Neural cell (in vitro differentiated cells): ENCODE results near the gene TSEN15. TPM values are rescaled to one million over a fixed set of nuclear protein-coding genes. Genes with fewer than 3 reads are reported as not detected.
A peak's percentile ranks its signal among the peaks of the same experiment; 100 is the strongest.

Experiments used
- H2AFZ ChIP-seq: fragments of 200-600, 300-800 bp; sonication (generic), shearing (Covaris generic); 2 replicates; pipeline ENCODE4 v1.6.0; 2014; ENCODE audit warnings: low read depth, mild to moderate bottlenecking, antibody characterized with exemption, low read length, moderate library complexity
- H3F3A ChIP-seq: fragments of 200-600 bp; shearing (Covaris generic); 2 replicates; pipeline ENCODE4 v1.6.1; 2016; ENCODE audit warnings: mild to moderate bottlenecking, moderate library complexity, mixed read lengths, antibody characterized with exemption, low read length; ENCODE audit not compliant: insufficient read depth, poor library complexity, severe bottlenecking
- H3K27ac ChIP-seq: fragments of 200-600, 300-800 bp; sonication (generic), shearing (Covaris generic); 2 replicates; pipeline ENCODE4 v1.5.1; 2014; ENCODE audit warnings: mild to moderate bottlenecking, low read length, moderate library complexity
- H3K27me3 ChIP-seq: fragments of 300-800, 200-600 bp; sonication (generic), shearing (Covaris generic); 2 replicates; pipeline ENCODE4 v1.6.0; 2014; ENCODE audit warnings: mild to moderate bottlenecking, low read depth, low read length, moderate library complexity; ENCODE audit not compliant: insufficient read depth
- H3K36me3 ChIP-seq: fragments of 300-800, 200-600 bp; sonication (generic), shearing (Covaris generic); 2 replicates; pipeline ENCODE4 v1.5.1; 2014; ENCODE audit warnings: mild to moderate bottlenecking, antibody characterized with exemption, low read length, moderate library complexity; ENCODE audit not compliant: insufficient read depth
- H3K4me2 ChIP-seq: fragments of 300-800, 200-600 bp; sonication (generic), shearing (Covaris generic); 2 replicates; pipeline ENCODE4 v1.6.0; 2014; ENCODE audit warnings: mild to moderate bottlenecking, low read length
- H3K4me3 ChIP-seq: fragments of 300-800, 200-600 bp; sonication (generic), shearing (Covaris generic); 2 replicates; pipeline ENCODE4 v1.5.1; 2014; ENCODE audit warnings: mild to moderate bottlenecking, low read length, moderate library complexity
- H3K79me2 ChIP-seq: fragments of 200-600 bp; shearing (Covaris generic); replicated peaks from 2 replicates; pipeline ENCODE4 v1.6.0; 2014; ENCODE audit warnings: mild to moderate bottlenecking, low read length, moderate library complexity; ENCODE audit not compliant: insufficient read depth
- H3K9ac ChIP-seq: fragments of 300-800, 200-600 bp; sonication (generic), shearing (Covaris generic); 2 replicates; pipeline ENCODE4 v1.6.1; 2016; ENCODE audit warnings: mild to moderate bottlenecking, low read length, mixed read lengths
- H3K9me2 ChIP-seq: fragments of 200-600 bp; shearing (Covaris generic); 2 replicates; pipeline ENCODE4 v1.6.1; 2016; ENCODE audit warnings: mild to moderate bottlenecking, low read length, mixed read lengths; ENCODE audit not compliant: insufficient read depth
- H3K9me3 ChIP-seq: fragments of 200-600, 300-800 bp; sonication (generic), shearing (Covaris generic); 2 replicates; pipeline ENCODE4 v1.6.1; 2016; ENCODE audit warnings: mild to moderate bottlenecking, mixed run types, low read length, moderate library complexity, mixed read lengths
- H4K20me1 ChIP-seq: fragments of 200-600 bp; shearing (Covaris generic); 2 replicates; pipeline ENCODE4 v1.6.1; 2016; ENCODE audit warnings: mild to moderate bottlenecking, mixed run types; ENCODE audit not compliant: insufficient read depth
- CTCF ChIP-seq: fragments of 450-650 bp; IDR thresholded peaks from 2 replicates; pipeline ENCODE4 v1.5.1; 2014; ENCODE audit warnings: antibody characterized with exemption, mild to moderate bottlenecking, moderate library complexity; ENCODE audit not compliant: poor library complexity, severe bottlenecking
- EP300 ChIP-seq: fragments of 450-650 bp; conservative IDR thresholded peaks from 2 replicates; pipeline ENCODE4 v1.6.1; 2014; ENCODE audit warnings: antibody characterized with exemption, mild to moderate bottlenecking, moderate library complexity; ENCODE audit not compliant: poor library complexity, severe bottlenecking
- EZH2 ChIP-seq: fragments of 200-600, 300-800 bp; shearing (Covaris generic), sonication (generic); IDR thresholded peaks from 2 replicates; pipeline ENCODE4 v1.6.1; 2014; ENCODE audit warnings: antibody characterized with exemption, low read length, borderline replicate concordance, mild to moderate bottlenecking; ENCODE audit not compliant: insufficient read depth, poor library complexity, severe bottlenecking
- MXI1 ChIP-seq: fragments of 450-650 bp; conservative IDR thresholded peaks from 2 replicates; pipeline ENCODE4 v1.6.1; 2014; ENCODE audit warnings: antibody characterized with exemption, mild to moderate bottlenecking; ENCODE audit not compliant: poor library complexity, severe bottlenecking
- POLR2AphosphoS5 ChIP-seq: IDR thresholded peaks from 2 replicates; pipeline ENCODE4 v1.6.1; 2012
- RAD21 ChIP-seq: fragments of 450-650 bp; conservative IDR thresholded peaks from 2 replicates; pipeline ENCODE4 v1.6.1; 2014; ENCODE audit warnings: antibody characterized with exemption, mild to moderate bottlenecking, moderate library complexity
- REST ChIP-seq: IDR thresholded peaks from 2 replicates; pipeline ENCODE4 v1.6.1; 2012; ENCODE audit warnings: borderline replicate concordance
- SMC3 ChIP-seq: fragments of 450-650 bp; conservative IDR thresholded peaks from 2 replicates; pipeline ENCODE4 v1.6.1; 2014; ENCODE audit warnings: antibody characterized with exemption, mild to moderate bottlenecking, moderate library complexity; ENCODE audit not compliant: poor library complexity
- TAF1 ChIP-seq: IDR thresholded peaks from 2 replicates; pipeline ENCODE4 v1.6.1; 2012; ENCODE audit warnings: low read depth
- polyA plus RNA-seq: library from polyadenylated mRNA; depleted of rRNA; stranded (reverse); fragments of >200 nt; gene quantifications from 2 replicates; pipeline ENCODE4 v1.2.3, GENCODE V29; 2014

Gene TSEN15
- polyA plus RNA-seq, 1 donor from 2014 or later, result 56.9 TPM

- TF ChIP-seq CTCF, result no peak
- no peak for TF ChIP-seq REST
- no peak for TF ChIP-seq SMC3
- TF ChIP-seq EP300, result no peak
- TF ChIP-seq MXI1, result no peak
- no peak for TF ChIP-seq RAD21
- TF ChIP-seq EZH2, result no peak
- no peak for TF ChIP-seq POLR2AphosphoS5
- TF ChIP-seq TAF1, result no peak
- H3K9me3 ChIP-seq, result no peaks in the 10 kb centered on the region
- no peak overlapping the region for H3K27ac ChIP-seq
These were observed 8.8 kb downstream of the TSEN15 start for GRCh38 chr1:184060316-184060715.

GRCh38 chr1:184061396-184062003 lies 10.0 kb downstream of the TSEN15 start:
- Histone ChIP-seq H3K9me3 (no peaks in the 10 kb centered on the region), H3K27me3 (no peaks in the 10 kb centered on the region), H3K27ac (no peak overlapping the region), H2AFZ (no peak overlapping the region), H3K4me3 (no peak overlapping the region), H3F3A (no peaks in the 10 kb centered on the region), H3K9me2 (no peaks in the 10 kb centered on the region), H3K36me3 (no peaks in the 10 kb centered on the region), H3K79me2 (no peaks in the 10 kb centered on the region), H3K9ac (no peak overlapping the region), H4K20me1 (no peaks in the 10 kb centered on the region), H3K4me2 (no peak overlapping the region)
- TF ChIP-seq POLR2AphosphoS5 (peak; percentile 22), MXI1 (no peak)

More at GRCh38 chr1:184060316-184060715, 8.8 kb downstream of the TSEN15 start:
- H3K9me2 ChIP-seq, result no peaks in the 10 kb centered on the region
- no peaks in the 10 kb centered on the region for H4K20me1 ChIP-seq
- H3K27me3 ChIP-seq, result no peaks in the 10 kb centered on the region
- no peaks in the 10 kb centered on the region for H3K79me2 ChIP-seq
- H2AFZ ChIP-seq, result no peak overlapping the region
- H3K9ac ChIP-seq, result no peak overlapping the region
- no peaks in the 10 kb centered on the region for H3F3A ChIP-seq
- no peaks in the 10 kb centered on the region for H3K36me3 ChIP-seq
- H3K4me3 ChIP-seq, result no peak overlapping the region
- H3K4me2 ChIP-seq, result no peak overlapping the region
